ENCODE measurements around the gene ITPA. TPM values are rescaled to one million over a fixed set of nuclear protein-coding genes. Genes with fewer than 3 reads are reported as not detected.

The ITPA gene
- total and polyA plus RNA-seq, 2 of the 13 experiments (the other 11 are each of a cell fraction or from before 2014, with no cell fraction given): 60.1 to 103 TPM

GRCh38 chr20:3204124-3204794 lies 5.0 kb upstream of the ITPA start, which contains the start of gene DDRGK1 (continued):
- TF ChIP-seq BCLAF1 (IDR thresholded peaks at IDR 0.05): no peak
- no peak for TF ChIP-seq UBTF (CRISPR knock-in tag; IDR thresholded peaks at IDR 0.05)
- TF ChIP-seq ZNF737 (CRISPR knock-in tag; IDR thresholded peaks at IDR 0.05; ENCODE audit: borderline replicate concordance): peak; percentile 54; the same call in 1 of the 2 replicates
- 0 out of 2 replicates have a peak, but pooled peaks have one; percentile 6 for TF ChIP-seq THAP7 (CRISPR knock-in tag; IDR thresholded peaks at IDR 0.05)
- peak; percentile 85 for TF ChIP-seq ELF1 (CRISPR knock-in tag; IDR thresholded peaks at IDR 0.05)
- peak; percentile 93 for TF ChIP-seq YEATS4 (CRISPR knock-in tag; IDR thresholded peaks at IDR 0.05; ENCODE audit: borderline replicate concordance)
- TF ChIP-seq SKIL (CRISPR knock-in tag; IDR thresholded peaks at IDR 0.05; ENCODE audit: borderline replicate concordance): no peak
- TF ChIP-seq ZNF709 (CRISPR knock-in tag; IDR thresholded peaks at IDR 0.05): peak; percentile 35
- TF ChIP-seq HIVEP1 (CRISPR knock-in tag; IDR thresholded peaks at IDR 0.05): peak; percentile 59; the same call in 1 of the 2 replicates
- peak in 1 of 2 experiments; percentile 93; a peak in 2 of 4 replicates for TF ChIP-seq KLF16 (CRISPR knock-in tag; IDR thresholded peaks at IDR 0.05)
- peak; percentile 93 for TF ChIP-seq ZNF747 (CRISPR knock-in tag; IDR thresholded peaks at IDR 0.05; ENCODE audit: borderline replicate concordance)
- TF ChIP-seq TP53 (CRISPR knock-in tag; conservative IDR thresholded peaks at IDR 0.05): no peak; the same call in 1 of the 2 replicates
- no peak for TF ChIP-seq ARNT (IDR thresholded peaks at IDR 0.05)
- TF ChIP-seq EZH2 (conservative IDR thresholded peaks at IDR 0.05; ENCODE audit: low read depth, low read length): no peak
- TF ChIP-seq SMAD9 (CRISPR knock-in tag; IDR thresholded peaks at IDR 0.05): peak; percentile 92
- peak; percentile 55; the same call in 1 of the 2 replicates for TF ChIP-seq MXD4 (CRISPR knock-in tag; IDR thresholded peaks at IDR 0.05)
- TF ChIP-seq TBX2 (CRISPR knock-in tag; IDR thresholded peaks at IDR 0.05; ENCODE audit: borderline replicate concordance): peak; percentile 88
- no peak for TF ChIP-seq GABPA (IDR thresholded peaks at IDR 0.05; ENCODE audit: low read depth, low read length)
- peak; percentile 53; the same call in 1 of the 2 replicates for TF ChIP-seq GABPA (CRISPR knock-in tag; IDR thresholded peaks at IDR 0.05; ENCODE audit: low read depth)
- TF ChIP-seq PHF5A (CRISPR knock-in tag; IDR thresholded peaks at IDR 0.05; ENCODE audit: low read depth, unreplicated experiment): peak; percentile 97
- TF ChIP-seq MTF1 (CRISPR knock-in tag; IDR thresholded peaks at IDR 0.05): peak; percentile 11; the same call in 1 of the 2 replicates
- TF ChIP-seq ZNF720 (CRISPR knock-in tag; IDR thresholded peaks at IDR 0.05): no peak; the same call in 1 of the 2 replicates
- TF ChIP-seq NAIF1 (CRISPR knock-in tag; IDR thresholded peaks at IDR 0.05; ENCODE audit: borderline replicate concordance): peak; percentile 51; the same call in 1 of the 2 replicates

Measured in HepG2 (cell line).